ENCODE results near the gene HOXA6. TPM values are rescaled to one million over a fixed set of nuclear protein-coding genes. Genes with fewer than 3 reads are reported as not detected.

Gene HOXA6
- total RNA-seq, 1 experiment from 2014 or later: 3.3 TPM

DNA sequence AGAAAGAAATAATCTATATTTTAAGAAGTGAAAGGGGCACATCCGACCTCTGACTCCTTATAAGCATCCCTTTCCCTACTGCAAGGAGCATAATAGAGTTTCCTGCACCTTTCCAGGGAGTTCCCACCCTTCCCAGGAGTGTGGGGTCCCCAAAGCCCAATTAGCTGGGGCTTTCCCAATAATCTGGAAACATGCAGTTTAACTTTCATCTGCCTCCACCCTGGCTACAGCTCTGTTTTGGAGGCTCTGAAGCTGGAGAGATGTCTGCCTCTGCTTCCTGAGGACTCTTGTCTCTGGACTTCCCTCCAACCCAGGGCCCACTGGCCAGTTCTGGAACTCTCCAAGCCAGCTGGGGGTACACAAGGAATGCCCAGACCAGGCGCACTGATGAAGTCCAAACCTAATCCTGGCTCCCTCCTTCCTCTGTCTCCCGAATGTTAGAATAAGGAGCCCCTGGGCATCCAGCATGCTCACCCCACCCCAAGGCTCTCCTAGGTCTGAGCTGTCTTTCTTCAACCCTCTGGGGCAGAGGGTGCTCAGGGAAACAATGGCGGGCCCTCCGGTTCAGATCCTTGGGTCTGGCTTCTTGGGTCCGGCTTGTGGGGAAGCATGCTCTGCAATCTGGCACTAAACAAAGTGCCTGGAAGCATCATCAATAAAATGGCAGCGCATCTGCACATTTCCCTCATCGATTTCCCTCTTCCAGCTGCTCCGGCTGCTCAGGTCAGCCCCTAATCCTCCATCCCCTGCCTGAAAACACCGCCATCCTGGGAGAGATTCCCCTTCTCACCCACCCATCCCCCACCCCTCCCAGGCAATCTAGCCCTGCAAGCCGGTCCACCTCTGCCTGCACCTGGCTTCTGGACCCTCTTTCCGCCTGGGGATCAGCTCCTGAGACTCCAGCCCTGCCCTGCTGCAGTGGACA is 30.4 kb downstream of the HOXA6 start:
- no TSS peak for BruUV-seq (replicated peaks)
- Histone ChIP-seq H3K4me1 (ENCODE audit: control insufficient read depth, insufficient read depth, low read length) (peaks cover 56% of the 10 kb centered on the region), H3K27me3 (ENCODE audit: control insufficient read depth, insufficient read depth, low read length) (no peaks in the 10 kb centered on the region), H3K27ac (ENCODE audit: low read length) (peak overlapping the region; percentile 99), H3K9me3 (ENCODE audit: control insufficient read depth, insufficient read depth, low read depth, low read length) (no peaks in the 10 kb centered on the region), H3K4me3 (ENCODE audit: low read depth in 2 of 2, low read length in 2 of 2) (peak overlapping the region; percentile 60 to 92), H3K36me3 (ENCODE audit: control insufficient read depth, insufficient read depth, low read length) (no peaks in the 10 kb centered on the region)
- in situ Hi-C loops (cut with HindIII; ENCODE audit: low pct_unique_long_range_greater_than_20kb, low sequenced_read_pairs) (no loop called here), intact Hi-C loops (cut with micrococcal nuclease; ENCODE audit: unreplicated experiment) (no loop called here)
- TF ChIP-seq POLR2AphosphoS5 (IDR thresholded peaks at IDR 0.05; ENCODE audit: low read depth, low read length): 0 out of 2 replicates have a peak, but pooled peaks have one; percentile 23
- no peak for TF ChIP-seq TCF7L2 (IDR thresholded peaks at IDR 0.05; ENCODE audit: low read depth, low read length)
- POLR2A ChIA-PET: no interaction called here
- ATAC-seq (no peak), DNase-seq (ENCODE audit: low read depth, low spot score) (no peak)
- CTCF ChIA-PET: interaction anchor here (0.6 kb wide), 2 partner anchors 23 to 62 kb away, joined by 3 to 4 read pairs; no protein-coding TSS in a partner anchor

DNA sequence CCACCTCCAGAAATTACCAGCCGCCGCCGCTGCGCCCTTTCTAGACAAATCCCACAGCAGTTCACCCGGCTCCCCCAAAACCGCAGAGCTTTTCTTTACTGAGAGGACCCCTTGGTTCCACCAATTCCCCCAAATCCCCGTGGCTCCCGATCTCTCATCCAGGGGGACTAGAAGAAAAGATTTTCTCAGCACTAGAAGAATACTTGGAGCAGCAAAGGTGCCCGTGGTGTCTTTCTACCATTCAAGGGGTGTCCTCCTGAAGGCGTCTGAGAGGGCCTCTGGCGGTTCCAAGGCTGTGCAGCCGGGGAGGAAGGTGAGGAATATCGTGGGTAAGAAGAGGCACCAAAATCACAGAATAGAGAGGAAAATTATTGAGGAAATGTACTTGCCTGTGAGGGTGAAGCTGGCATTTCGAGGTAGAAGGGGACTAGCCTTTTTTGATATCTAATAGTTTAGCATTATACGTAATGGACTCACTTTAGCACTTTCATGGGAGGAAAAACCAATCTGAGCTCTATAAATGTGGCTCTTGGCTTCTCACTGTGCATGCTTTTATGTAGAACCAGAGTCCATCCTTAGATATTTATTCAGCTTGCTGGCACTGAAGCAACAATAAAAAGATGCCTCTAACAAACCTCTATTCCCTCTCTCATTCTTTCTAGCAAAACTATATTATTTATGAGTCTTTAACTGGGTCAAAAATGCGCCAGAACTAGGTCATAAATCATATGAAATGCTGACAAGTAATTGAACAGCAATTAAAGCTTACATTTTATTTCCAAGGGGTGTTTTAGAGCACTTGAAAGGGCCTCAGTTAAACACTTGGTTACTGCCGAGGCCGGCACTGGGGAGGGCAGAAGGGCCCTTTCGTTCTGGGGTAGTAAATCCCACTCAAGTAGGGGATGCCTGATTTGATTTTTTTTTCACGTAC is 31.3 kb downstream of the HOXA6 start:
- DNase-seq (ENCODE audit: low read depth, low spot score) (no peak), ATAC-seq (no peak)
- TSS peak; percentile 77 for BruUV-seq (replicated peaks)
- Histone ChIP-seq H3K4me3 (ENCODE audit: low read depth in 2 of 2, low read length in 2 of 2) (peak overlapping the region; percentile 60 to 92), H3K36me3 (ENCODE audit: control insufficient read depth, insufficient read depth, low read length) (no peaks in the 10 kb centered on the region), H3K27me3 (ENCODE audit: control insufficient read depth, insufficient read depth, low read length) (no peaks in the 10 kb centered on the region), H3K4me1 (ENCODE audit: control insufficient read depth, insufficient read depth, low read length) (peaks cover 60% of the 10 kb centered on the region), H3K27ac (ENCODE audit: low read length) (peak overlapping the region; percentile 99), H3K9me3 (ENCODE audit: control insufficient read depth, insufficient read depth, low read depth, low read length) (no peaks in the 10 kb centered on the region)
- ChIA-PET CTCF (interaction anchor here (0.6 kb wide), 1 partner anchor 22 kb away, joined by 4 read pairs; no protein-coding TSS in a partner anchor), POLR2A (interaction anchor here (3.1 kb wide), 1 partner anchor 19 kb away, joined by 21 read pairs; the partner anchor contains the start of gene HOXA1)
- in situ Hi-C loops (cut with HindIII; ENCODE audit: low pct_unique_long_range_greater_than_20kb, low sequenced_read_pairs): no loop called here
- TF ChIP-seq POLR2AphosphoS5 (IDR thresholded peaks at IDR 0.05; ENCODE audit: low read depth, low read length) (no peak), TCF7L2 (IDR thresholded peaks at IDR 0.05; ENCODE audit: low read depth, low read length) (0 out of 2 replicates have a peak, but pooled peaks have one; percentile 45)
- TF ChIP-seq, protein P1, sequence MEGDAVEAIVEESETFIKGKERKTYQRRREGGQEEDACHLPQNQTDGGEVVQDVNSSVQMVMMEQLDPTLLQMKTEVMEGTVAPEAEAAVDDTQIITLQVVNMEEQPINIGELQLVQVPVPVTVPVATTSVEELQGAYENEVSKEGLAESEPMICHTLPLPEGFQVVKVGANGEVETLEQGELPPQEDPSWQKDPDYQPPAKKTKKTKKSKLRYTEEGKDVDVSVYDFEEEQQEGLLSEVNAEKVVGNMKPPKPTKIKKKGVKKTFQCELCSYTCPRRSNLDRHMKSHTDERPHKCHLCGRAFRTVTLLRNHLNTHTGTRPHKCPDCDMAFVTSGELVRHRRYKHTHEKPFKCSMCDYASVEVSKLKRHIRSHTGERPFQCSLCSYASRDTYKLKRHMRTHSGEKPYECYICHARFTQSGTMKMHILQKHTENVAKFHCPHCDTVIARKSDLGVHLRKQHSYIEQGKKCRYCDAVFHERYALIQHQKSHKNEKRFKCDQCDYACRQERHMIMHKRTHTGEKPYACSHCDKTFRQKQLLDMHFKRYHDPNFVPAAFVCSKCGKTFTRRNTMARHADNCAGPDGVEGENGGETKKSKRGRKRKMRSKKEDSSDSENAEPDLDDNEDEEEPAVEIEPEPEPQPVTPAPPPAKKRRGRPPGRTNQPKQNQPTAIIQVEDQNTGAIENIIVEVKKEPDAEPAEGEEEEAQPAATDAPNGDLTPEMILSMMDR (IDR thresholded peaks at IDR 0.05): no peak
- intact Hi-C loops (cut with micrococcal nuclease; ENCODE audit: unreplicated experiment): no loop called here

DNA sequence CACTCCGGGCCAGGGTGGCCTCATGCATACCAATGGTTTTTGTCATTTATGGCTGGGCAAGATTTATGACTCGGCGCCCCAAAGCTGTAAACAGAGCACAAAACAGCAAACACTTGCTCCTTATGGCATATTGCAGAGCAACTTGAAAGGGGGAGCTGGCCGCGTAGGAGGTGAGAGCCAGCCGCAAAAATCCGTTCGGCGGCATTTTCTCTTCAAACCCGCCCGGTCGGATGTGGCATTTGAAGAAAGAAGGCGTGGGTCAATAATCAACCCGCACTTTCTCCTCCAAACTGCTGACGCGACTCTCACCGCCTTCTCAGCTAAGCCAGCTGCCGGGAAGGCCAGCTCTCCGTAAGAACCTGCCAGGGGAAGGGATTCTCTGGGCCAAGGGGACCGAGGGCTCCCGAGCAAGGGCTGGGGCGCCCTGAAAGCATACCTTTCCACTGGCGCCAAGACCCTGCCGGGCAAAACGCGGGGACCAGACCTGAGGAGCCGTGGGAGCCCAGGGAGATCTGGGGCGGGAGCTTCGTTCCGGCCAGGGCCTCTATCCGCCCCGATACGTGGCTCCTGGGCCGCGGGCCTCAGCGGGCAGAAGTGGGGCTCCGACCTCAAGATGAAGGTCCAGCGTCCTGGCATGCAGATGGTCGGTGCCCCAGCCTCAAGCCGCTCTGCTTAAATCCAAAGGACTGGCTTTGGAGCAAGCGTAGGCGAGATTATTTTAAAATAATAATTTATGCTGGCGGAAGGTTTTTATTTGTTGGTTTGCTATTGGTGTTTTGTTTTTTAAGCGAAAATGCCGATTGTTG is 32.1 kb downstream of the HOXA6 start:
- TF ChIP-seq POLR2AphosphoS5 (IDR thresholded peaks at IDR 0.05; ENCODE audit: low read depth, low read length) (peak; percentile 93), SIN3A (IDR thresholded peaks at IDR 0.05; ENCODE audit: borderline replicate concordance, insufficient read depth, low read depth, low read length) (peak; percentile 76), TCF7L2 (IDR thresholded peaks at IDR 0.05; ENCODE audit: low read depth, low read length) (peak; percentile 100)
- TF ChIP-seq, protein P1 (IDR thresholded peaks at IDR 0.05): no peak
- TF ChIP-seq, protein P2, sequence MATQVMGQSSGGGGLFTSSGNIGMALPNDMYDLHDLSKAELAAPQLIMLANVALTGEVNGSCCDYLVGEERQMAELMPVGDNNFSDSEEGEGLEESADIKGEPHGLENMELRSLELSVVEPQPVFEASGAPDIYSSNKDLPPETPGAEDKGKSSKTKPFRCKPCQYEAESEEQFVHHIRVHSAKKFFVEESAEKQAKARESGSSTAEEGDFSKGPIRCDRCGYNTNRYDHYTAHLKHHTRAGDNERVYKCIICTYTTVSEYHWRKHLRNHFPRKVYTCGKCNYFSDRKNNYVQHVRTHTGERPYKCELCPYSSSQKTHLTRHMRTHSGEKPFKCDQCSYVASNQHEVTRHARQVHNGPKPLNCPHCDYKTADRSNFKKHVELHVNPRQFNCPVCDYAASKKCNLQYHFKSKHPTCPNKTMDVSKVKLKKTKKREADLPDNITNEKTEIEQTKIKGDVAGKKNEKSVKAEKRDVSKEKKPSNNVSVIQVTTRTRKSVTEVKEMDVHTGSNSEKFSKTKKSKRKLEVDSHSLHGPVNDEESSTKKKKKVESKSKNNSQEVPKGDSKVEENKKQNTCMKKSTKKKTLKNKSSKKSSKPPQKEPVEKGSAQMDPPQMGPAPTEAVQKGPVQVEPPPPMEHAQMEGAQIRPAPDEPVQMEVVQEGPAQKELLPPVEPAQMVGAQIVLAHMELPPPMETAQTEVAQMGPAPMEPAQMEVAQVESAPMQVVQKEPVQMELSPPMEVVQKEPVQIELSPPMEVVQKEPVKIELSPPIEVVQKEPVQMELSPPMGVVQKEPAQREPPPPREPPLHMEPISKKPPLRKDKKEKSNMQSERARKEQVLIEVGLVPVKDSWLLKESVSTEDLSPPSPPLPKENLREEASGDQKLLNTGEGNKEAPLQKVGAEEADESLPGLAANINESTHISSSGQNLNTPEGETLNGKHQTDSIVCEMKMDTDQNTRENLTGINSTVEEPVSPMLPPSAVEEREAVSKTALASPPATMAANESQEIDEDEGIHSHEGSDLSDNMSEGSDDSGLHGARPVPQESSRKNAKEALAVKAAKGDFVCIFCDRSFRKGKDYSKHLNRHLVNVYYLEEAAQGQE (IDR thresholded peaks at IDR 0.05; ENCODE audit: insufficient read depth in 1 of 2, low read depth in 2 of 2, low read length in 1 of 2): peak in 1 of 2 experiments; percentile 60; a peak in 2 of 4 replicates

More for the DNA sequence above, 32.1 kb downstream of the HOXA6 start:
- Histone ChIP-seq H3K4me3 (ENCODE audit: low read depth in 2 of 2, low read length in 2 of 2) (peak overlapping the region; percentile 60 to 92), H3K27ac (ENCODE audit: low read length) (peak overlapping the region; percentile 99), H3K9me3 (ENCODE audit: control insufficient read depth, insufficient read depth, low read depth, low read length) (no peaks in the 10 kb centered on the region), H3K4me1 (ENCODE audit: control insufficient read depth, insufficient read depth, low read length) (peaks cover 60% of the 10 kb centered on the region), H3K36me3 (ENCODE audit: control insufficient read depth, insufficient read depth, low read length) (no peaks in the 10 kb centered on the region), H3K27me3 (ENCODE audit: control insufficient read depth, insufficient read depth, low read length) (no peaks in the 10 kb centered on the region)
- intact Hi-C loops (cut with micrococcal nuclease; ENCODE audit: unreplicated experiment) (no loop called here), in situ Hi-C loops (cut with HindIII; ENCODE audit: low pct_unique_long_range_greater_than_20kb, low sequenced_read_pairs) (no loop called here)
- no TSS peak for BruUV-seq (replicated peaks)
- ATAC-seq (peak; percentile 60), DNase-seq (ENCODE audit: low read depth, low spot score) (no peak)
- POLR2A ChIA-PET: interaction anchor here (0.5 to 3.1 kb wide), 3 partner anchors 18 to 823 kb away, joined by 3 to 21 read pairs (median 6); partner anchors contain the start of gene HOXA1
- CTCF ChIA-PET: no interaction called here

All from Panc1 (cell line).